Measurements from ENCODE around the gene PLCB2. TPM values are rescaled to one million over a fixed set of nuclear protein-coding genes. Genes with fewer than 3 reads are reported as not detected.
A peak's percentile ranks its signal among the peaks of the same experiment; 100 is the strongest.

Gene PLCB2
- total and polyA plus RNA-seq, 9 of the 15 experiments (the other 6 are each of a cell fraction or from before 2014, with no cell fraction given) = 0.37 to 12.3 (median 8.0) TPM

DNA sequence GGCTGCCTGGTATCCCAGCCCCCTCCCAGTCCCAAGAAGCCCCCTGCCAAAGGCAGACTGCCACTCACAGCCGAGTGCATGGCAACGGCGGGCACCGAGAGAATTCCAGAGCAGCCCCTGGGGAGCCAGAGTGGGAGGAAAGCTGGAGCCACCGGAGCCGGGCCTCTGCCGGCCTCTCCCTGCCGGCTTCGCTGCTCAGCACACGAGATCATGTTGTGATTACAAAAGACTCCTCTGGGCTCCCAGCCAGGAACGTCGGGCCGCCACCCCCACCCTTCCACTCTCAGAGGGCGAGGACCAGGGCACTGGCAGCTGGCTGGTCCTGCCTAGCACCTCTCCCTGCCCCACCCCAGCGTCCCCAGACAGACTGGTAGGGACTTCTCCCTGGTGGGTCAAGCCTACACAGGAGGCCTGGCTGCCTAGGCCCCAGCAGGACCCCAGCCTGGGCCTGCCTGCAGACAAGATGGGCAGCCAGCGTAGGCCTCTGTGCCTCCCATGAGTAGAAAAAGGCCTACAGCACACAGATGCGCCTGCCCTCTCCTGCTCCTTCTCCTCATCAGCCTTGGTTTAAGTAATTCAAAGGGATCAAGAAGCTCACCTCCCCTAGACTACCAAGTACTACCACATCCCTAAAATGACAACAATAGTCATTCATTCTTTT, 33.1 kb upstream of the PLCB2 start, which contains the start of gene CCDC9B (continued):
- TF ChIP-seq CREM (IDR thresholded peaks at IDR 0.05; ENCODE audit: low read depth) (peak; percentile 17; the same call in 1 of the 2 replicates), MIER1 (IDR thresholded peaks at IDR 0.05; ENCODE audit: low read depth) (no peak), ZNF316 (IDR thresholded peaks at IDR 0.05) (no peak), MYC (IDR thresholded peaks at IDR 0.05; ENCODE audit: low read depth, low read length) (peak; percentile 40; the same call in 1 of the 2 replicates), MYC (CRISPR knock-in tag; IDR thresholded peaks at IDR 0.05; ENCODE audit: borderline replicate concordance, low read depth) (no peak), CXXC5 (CRISPR knock-in tag; IDR thresholded peaks at IDR 0.05) (peak; percentile 57), UBTF (IDR thresholded peaks at IDR 0.05; ENCODE audit: borderline replicate concordance in 1 of 2, low read depth in 2 of 2, low read length in 2 of 2) (peak in 1 of 2 experiments; percentile 42; a peak in 1 of 4 replicates), CREB3L1 (IDR thresholded peaks at IDR 0.05; ENCODE audit: borderline replicate concordance, low read depth) (peak; percentile 21; the same call in 1 of the 2 replicates)
- TF ChIP-seq, protein P1, sequence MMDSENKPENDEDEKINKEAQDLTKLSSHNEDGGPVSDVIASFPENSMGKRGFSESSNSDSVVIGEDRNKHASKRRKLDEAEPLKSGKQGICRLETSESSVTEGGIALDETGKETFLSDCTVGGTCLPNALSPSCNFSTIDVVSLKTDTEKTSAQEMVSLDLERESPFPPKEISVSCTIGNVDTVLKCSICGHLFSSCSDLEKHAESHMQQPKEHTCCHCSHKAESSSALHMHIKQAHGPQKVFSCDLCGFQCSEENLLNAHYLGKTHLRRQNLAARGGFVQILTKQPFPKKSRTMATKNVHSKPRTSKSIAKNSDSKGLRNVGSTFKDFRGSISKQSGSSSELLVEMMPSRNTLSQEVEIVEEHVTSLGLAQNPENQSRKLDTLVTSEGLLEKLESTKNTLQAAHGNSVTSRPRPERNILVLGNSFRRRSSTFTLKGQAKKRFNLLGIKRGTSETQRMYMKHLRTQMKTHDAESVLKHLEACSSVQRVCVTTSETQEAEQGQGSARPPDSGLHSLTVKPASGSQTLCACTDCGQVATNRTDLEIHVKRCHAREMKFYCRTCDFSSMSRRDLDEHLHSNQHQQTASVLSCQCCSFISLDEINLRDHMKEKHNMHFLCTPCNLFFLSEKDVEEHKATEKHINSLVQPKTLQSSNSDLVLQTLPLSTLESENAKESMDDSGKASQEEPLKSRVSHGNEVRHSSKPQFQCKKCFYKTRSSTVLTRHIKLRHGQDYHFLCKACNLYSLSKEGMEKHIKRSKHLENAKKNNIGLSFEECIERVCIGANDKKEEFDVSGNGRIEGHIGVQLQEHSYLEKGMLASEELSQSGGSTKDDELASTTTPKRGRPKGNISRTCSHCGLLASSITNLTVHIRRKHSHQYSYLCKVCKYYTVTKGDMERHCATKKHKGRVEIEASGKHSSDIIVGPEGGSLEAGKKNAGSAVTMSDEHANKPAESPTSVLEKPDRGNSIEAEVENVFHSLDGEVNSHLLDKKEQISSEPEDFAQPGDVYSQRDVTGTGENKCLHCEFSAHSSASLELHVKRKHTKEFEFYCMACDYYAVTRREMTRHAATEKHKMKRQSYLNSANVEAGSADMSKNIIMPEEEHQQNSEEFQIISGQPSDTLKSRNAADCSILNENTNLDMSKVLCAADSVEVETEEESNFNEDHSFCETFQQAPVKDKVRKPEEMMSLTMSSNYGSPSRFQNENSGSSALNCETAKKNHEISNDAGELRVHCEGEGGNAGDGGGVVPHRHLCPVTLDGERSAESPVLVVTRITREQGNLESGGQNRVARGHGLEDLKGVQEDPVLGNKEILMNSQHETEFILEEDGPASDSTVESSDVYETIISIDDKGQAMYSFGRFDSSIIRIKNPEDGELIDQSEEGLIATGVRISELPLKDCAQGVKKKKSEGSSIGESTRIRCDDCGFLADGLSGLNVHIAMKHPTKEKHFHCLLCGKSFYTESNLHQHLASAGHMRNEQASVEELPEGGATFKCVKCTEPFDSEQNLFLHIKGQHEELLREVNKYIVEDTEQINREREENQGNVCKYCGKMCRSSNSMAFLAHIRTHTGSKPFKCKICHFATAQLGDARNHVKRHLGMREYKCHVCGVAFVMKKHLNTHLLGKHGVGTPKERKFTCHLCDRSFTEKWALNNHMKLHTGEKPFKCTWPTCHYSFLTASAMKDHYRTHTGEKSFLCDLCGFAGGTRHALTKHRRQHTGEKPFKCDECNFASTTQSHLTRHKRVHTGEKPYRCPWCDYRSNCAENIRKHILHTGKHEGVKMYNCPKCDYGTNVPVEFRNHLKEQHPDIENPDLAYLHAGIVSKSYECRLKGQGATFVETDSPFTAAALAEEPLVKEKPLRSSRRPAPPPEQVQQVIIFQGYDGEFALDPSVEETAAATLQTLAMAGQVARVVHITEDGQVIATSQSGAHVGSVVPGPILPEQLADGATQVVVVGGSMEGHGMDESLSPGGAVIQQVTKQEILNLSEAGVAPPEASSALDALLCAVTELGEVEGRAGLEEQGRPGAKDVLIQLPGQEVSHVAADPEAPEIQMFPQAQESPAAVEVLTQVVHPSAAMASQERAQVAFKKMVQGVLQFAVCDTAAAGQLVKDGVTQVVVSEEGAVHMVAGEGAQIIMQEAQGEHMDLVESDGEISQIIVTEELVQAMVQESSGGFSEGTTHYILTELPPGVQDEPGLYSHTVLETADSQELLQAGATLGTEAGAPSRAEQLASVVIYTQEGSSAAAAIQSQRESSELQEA (IDR thresholded peaks at IDR 0.05; ENCODE audit: low read depth) = no peak
- TF ChIP-seq, protein P2, sequence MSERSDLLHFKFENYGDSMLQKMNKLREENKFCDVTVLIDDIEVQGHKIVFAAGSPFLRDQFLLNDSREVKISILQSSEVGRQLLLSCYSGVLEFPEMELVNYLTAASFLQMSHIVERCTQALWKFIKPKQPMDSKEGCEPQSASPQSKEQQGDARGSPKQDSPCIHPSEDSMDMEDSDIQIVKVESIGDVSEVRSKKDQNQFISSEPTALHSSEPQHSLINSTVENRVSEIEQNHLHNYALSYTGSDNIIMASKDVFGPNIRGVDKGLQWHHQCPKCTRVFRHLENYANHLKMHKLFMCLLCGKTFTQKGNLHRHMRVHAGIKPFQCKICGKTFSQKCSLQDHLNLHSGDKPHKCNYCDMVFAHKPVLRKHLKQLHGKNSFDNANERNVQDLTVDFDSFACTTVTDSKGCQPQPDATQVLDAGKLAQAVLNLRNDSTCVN (CRISPR knock-in tag; IDR thresholded peaks at IDR 0.05) = no peak
- TF ChIP-seq, protein P3, sequence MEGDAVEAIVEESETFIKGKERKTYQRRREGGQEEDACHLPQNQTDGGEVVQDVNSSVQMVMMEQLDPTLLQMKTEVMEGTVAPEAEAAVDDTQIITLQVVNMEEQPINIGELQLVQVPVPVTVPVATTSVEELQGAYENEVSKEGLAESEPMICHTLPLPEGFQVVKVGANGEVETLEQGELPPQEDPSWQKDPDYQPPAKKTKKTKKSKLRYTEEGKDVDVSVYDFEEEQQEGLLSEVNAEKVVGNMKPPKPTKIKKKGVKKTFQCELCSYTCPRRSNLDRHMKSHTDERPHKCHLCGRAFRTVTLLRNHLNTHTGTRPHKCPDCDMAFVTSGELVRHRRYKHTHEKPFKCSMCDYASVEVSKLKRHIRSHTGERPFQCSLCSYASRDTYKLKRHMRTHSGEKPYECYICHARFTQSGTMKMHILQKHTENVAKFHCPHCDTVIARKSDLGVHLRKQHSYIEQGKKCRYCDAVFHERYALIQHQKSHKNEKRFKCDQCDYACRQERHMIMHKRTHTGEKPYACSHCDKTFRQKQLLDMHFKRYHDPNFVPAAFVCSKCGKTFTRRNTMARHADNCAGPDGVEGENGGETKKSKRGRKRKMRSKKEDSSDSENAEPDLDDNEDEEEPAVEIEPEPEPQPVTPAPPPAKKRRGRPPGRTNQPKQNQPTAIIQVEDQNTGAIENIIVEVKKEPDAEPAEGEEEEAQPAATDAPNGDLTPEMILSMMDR (IDR thresholded peaks at IDR 0.05 in 2 of 3, conservative IDR thresholded peaks at IDR 0.05 in 1 of 3; ENCODE audit: insufficient read depth in 2 of 3, low read depth in 1 of 3, low read length in 3 of 3) = no peak
